ENCODE data around the gene GPX2.
A peak's percentile ranks its signal among the peaks of the same experiment; 100 is the strongest.

Gene GPX2

GRCh38 chr14:64912261-64912660 lies 30.3 kb downstream of the GPX2 start:
- DNase-seq: no peak

- DNase-seq: peak; percentile 41
These were observed 31.6 kb downstream of the GPX2 start for GRCh38 chr14:64910847-64911495.

GRCh38 chr14:64906022-64906421 lies 36.5 kb downstream of the GPX2 start:
- DNase-seq: no peak

DNA sequence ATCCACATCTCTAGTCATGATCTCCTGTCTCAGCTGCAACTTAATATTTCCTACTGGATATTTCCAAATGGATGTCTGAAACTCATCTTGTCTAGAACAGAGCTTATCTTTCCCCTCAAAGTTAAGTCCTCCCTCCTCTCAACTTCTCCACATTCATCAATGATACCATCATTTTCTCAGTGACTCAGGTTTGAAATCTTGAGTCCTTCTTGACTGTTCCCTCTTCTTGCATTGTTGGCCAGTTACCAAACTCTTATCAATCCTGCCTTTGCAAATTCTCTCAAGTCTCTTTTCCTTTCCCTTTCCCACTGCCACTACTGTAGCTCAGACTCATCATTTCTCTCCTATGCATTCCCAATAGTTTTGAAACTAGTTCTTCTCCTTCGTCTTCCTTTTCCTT lies 42.6 kb downstream of the GPX2 start:
- no peak for DNase-seq

DNA sequence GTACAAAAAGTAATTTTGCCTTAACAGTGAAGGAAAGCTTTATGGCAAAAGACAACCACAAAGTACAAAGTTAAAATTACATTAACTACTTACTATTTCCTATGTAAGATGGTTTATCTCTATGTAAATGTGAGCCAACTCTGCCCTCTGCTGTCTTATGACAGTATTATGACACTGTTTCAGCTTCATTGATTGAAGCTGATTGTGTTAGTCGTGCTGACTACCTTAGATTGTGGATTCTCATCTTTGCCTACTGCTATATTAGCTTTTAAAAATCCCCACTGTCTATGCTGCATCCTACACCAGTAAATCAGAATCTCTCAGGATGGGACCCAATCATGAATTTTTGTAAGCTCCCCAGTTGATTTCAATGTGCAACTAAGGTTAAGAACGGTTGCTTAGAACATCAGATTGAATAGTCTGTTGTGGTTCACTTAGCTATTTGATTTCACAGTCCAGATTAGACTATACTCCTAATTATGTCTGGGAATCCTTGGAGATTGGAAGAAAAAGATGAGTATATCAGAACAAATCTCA lies 50.6 kb downstream of the GPX2 start:
- DNase-seq: peak; percentile 75

DNA sequence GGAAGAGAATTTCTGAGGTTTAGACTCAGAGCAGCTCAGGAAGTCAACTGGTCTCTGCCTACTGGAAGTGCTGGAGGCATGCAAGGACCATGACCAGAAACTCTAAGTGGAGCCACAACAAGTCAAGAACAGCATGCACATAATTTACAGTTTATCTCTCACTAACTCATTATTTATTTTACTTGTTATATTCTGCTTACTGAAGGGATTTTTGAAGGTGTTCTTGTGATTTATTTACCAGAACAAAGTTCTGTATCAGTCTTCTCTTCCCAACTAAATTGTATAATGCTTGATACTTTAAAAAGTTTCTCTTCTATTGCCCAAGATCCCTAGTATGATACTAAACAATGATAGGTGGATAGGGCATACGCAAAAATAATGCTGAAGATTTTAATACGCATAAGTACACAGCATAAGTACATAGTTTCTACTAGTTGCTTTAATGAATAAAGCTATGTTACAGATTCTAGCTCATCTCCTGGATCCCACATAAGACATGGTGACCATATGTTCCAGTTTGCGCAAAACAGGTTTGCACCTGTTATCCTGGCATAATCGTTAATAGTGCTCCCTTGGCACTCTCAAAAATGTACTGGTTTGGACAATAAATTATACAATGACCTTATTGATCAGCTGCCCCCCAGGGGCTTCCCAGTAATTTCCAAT lies 51.2 kb downstream of the GPX2 start:
- DNase-seq: no peak

DNA sequence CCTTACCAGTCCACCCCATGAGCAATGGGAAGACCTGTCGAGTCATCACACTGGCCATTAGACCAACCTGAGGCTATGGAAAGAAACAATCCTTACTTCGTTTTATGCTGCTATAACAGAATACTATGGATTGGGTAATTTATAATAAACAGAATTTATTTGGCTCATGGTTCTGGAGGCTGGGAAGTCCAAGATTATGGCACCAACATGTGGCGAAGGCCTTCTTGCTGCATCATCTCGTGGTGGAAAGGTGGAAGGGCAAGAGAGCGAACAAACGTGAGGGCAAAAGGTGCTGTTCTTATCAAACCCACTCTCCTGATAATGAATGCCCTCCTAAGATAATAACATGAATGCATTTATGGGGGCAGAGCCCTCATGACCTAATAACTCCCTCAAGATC lies 53.2 kb downstream of the GPX2 start:
- DNase-seq: no peak

Measured in DMS79 treated with DMSO at 0.1 percent for 48 hours (cell line).